Fibroblast of lung (primary cell): Measurements from ENCODE around the gene PDIA2.

Source experiments
- EZH2 ChIP-seq: IDR thresholded peaks from 2 replicates; pipeline ENCODE4 v1.5.1; 2012; ENCODE audit warnings: low read length, control low read depth, mild to moderate bottlenecking; ENCODE audit errors: missing control alignments
- TF ChIP-seq, protein P1 (sequence below), 2 donors: IDR thresholded peaks in 1 of 2; conservative IDR thresholded peaks in 1 of 2; 1 replicate in 1 of 2; 2 replicates in 1 of 2; pipeline ENCODE4 v1.5.1; 2011 to 2012; ENCODE audit warnings: low read length in 2 of 2, control low read depth in 1 of 2, inconsistent platforms in 1 of 2, low read depth in 1 of 2, mild to moderate bottlenecking in 1 of 2

DNA sequence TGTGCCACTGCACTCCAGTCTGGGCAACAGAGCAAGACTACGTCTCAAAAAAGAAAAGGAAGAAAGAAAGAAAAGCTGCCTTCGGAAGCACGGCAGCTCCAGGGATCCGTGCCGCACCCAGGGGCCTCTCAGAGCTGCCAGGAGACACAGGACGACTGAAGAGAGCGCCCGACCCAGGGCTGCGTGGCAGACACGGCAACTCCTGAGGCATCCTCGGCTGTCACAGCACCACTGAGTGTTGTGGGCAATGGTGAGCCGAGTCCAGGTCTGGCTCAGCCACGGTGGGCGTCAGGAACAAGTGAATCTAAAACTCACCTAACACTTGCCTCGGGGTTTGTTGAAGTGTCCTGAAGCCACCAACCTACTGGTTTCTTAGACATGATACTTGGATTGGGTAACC lies 28.8 kb downstream of the PDIA2 start:
- TF ChIP-seq, protein P1, sequence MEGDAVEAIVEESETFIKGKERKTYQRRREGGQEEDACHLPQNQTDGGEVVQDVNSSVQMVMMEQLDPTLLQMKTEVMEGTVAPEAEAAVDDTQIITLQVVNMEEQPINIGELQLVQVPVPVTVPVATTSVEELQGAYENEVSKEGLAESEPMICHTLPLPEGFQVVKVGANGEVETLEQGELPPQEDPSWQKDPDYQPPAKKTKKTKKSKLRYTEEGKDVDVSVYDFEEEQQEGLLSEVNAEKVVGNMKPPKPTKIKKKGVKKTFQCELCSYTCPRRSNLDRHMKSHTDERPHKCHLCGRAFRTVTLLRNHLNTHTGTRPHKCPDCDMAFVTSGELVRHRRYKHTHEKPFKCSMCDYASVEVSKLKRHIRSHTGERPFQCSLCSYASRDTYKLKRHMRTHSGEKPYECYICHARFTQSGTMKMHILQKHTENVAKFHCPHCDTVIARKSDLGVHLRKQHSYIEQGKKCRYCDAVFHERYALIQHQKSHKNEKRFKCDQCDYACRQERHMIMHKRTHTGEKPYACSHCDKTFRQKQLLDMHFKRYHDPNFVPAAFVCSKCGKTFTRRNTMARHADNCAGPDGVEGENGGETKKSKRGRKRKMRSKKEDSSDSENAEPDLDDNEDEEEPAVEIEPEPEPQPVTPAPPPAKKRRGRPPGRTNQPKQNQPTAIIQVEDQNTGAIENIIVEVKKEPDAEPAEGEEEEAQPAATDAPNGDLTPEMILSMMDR (conservative IDR thresholded peaks at IDR 0.05 in 1 of 2, IDR thresholded peaks at IDR 0.05 in 1 of 2; ENCODE audit: low read depth in 1 of 2, low read length in 2 of 2): no peak
- no peak for TF ChIP-seq EZH2
